WERI-Rb-1 (cell line): ENCODE results near the gene ME2.

Experiments used
- DNase-seq: peaks from one replicate; pipeline ENCODE4 v3.0.0-alpha.2; 2020
- H3K27ac ChIP-seq: fragments of 250-450 bp; sonication (Bioruptor Pico); 2 replicates; pipeline ENCODE4 v1.5.1; 2020; ENCODE audit warnings: mild to moderate bottlenecking, moderate library complexity
- H3K27me3 ChIP-seq: fragments of 250-450 bp; sonication (Bioruptor Pico); 2 replicates; pipeline ENCODE4 v1.5.1; 2021; ENCODE audit warnings: mild to moderate bottlenecking, low read depth, moderate library complexity; ENCODE audit not compliant: insufficient read depth, severe bottlenecking
- H3K36me3 ChIP-seq: fragments of 250-450 bp; sonication (Bioruptor Pico); 2 replicates; pipeline ENCODE4 v1.5.1; 2020; ENCODE audit warnings: mild to moderate bottlenecking, moderate library complexity
- H3K4me3 ChIP-seq: 2 replicates; pipeline ENCODE4 v1.5.1; 2011; ENCODE audit warnings: low read depth, mild to moderate bottlenecking, control low read depth, low read length
- H3K9me3 ChIP-seq: fragments of 250-450 bp; sonication (Bioruptor Pico); 2 replicates; pipeline ENCODE4 v1.5.1; 2021; ENCODE audit warnings: mild to moderate bottlenecking, moderate library complexity; ENCODE audit not compliant: severe bottlenecking
- CTCF ChIP-seq: IDR thresholded peaks from 2 replicates; pipeline ENCODE4 v1.5.1; 2011; ENCODE audit warnings: low read depth, mild to moderate bottlenecking, control low read depth, inconsistent platforms, low read length

The ME2 gene

GRCh38 chr18:50911006-50911405 is 32.1 kb downstream of the ME2 start:
- H3K4me3 ChIP-seq, result no peak overlapping the region
- TF ChIP-seq CTCF, result no peak
- H3K27me3 ChIP-seq, result no peaks in the 10 kb centered on the region
- peaks cover 3% of the 10 kb centered on the region for H3K9me3 ChIP-seq
- DNase-seq, result no peak
- H3K36me3 ChIP-seq, result peaks cover 56% of the 10 kb centered on the region
- H3K27ac ChIP-seq, result no peak overlapping the region

- Histone ChIP-seq H3K27ac (no peak overlapping the region), H3K27me3 (no peaks in the 10 kb centered on the region), H3K9me3 (no peaks in the 10 kb centered on the region), H3K4me3 (no peak overlapping the region), H3K36me3 (peaks cover 66% of the 10 kb centered on the region)
- no peak for TF ChIP-seq CTCF
- DNase-seq, result no peak
These were observed 38.1 kb downstream of the ME2 start for GRCh38 chr18:50917021-50917420.

GRCh38 chr18:50918153-50918552 is 39.2 kb downstream of the ME2 start:
- no peaks in the 10 kb centered on the region for H3K27me3 ChIP-seq
- peaks cover 61% of the 10 kb centered on the region for H3K36me3 ChIP-seq
- TF ChIP-seq CTCF, result no peak
- no peak for DNase-seq
- H3K4me3 ChIP-seq, result no peak overlapping the region
- H3K27ac ChIP-seq, result no peak overlapping the region
- no peaks in the 10 kb centered on the region for H3K9me3 ChIP-seq

- peaks cover 68% of the 10 kb centered on the region for H3K36me3 ChIP-seq
- H3K27ac ChIP-seq, result no peak overlapping the region
- H3K27me3 ChIP-seq, result no peaks in the 10 kb centered on the region
- H3K9me3 ChIP-seq, result peaks cover 7% of the 10 kb centered on the region
- H3K4me3 ChIP-seq, result no peak overlapping the region
- no peak for DNase-seq
- no peak for TF ChIP-seq CTCF
These were observed 45.5 kb downstream of the ME2 start for GRCh38 chr18:50924372-50924771.

- H3K27ac ChIP-seq, result no peak overlapping the region
- peaks cover 51% of the 10 kb centered on the region for H3K36me3 ChIP-seq
- no peak overlapping the region for H3K4me3 ChIP-seq
- no peak for TF ChIP-seq CTCF
- no peak for DNase-seq
- H3K27me3 ChIP-seq, result no peaks in the 10 kb centered on the region
- H3K9me3 ChIP-seq, result peaks cover 7% of the 10 kb centered on the region
These were observed 47.6 kb downstream of the ME2 start for GRCh38 chr18:50926521-50926920.

GRCh38 chr18:50928551-50928950 is 49.6 kb downstream of the ME2 start:
- no peak for DNase-seq
- Histone ChIP-seq H3K4me3 (no peak overlapping the region), H3K36me3 (peaks cover 40% of the 10 kb centered on the region), H3K27ac (no peak overlapping the region), H3K27me3 (no peaks in the 10 kb centered on the region), H3K9me3 (peaks cover 7% of the 10 kb centered on the region)
- TF ChIP-seq CTCF, result no peak
